Erythroblast (primary cell): ENCODE data around the gene LTC4S.

Experiments used
- GATA1 ChIP-seq: IDR thresholded peaks from 2 replicates; pipeline ENCODE4 v1.6.1; 2011; ENCODE audit warnings: low read depth, mild to moderate bottlenecking, control low read depth, low read length, moderate library complexity
- POLR2A ChIP-seq: IDR thresholded peaks from 2 replicates; pipeline ENCODE4 v1.6.1; 2011; ENCODE audit warnings: mild to moderate bottlenecking, low read length

DNA sequence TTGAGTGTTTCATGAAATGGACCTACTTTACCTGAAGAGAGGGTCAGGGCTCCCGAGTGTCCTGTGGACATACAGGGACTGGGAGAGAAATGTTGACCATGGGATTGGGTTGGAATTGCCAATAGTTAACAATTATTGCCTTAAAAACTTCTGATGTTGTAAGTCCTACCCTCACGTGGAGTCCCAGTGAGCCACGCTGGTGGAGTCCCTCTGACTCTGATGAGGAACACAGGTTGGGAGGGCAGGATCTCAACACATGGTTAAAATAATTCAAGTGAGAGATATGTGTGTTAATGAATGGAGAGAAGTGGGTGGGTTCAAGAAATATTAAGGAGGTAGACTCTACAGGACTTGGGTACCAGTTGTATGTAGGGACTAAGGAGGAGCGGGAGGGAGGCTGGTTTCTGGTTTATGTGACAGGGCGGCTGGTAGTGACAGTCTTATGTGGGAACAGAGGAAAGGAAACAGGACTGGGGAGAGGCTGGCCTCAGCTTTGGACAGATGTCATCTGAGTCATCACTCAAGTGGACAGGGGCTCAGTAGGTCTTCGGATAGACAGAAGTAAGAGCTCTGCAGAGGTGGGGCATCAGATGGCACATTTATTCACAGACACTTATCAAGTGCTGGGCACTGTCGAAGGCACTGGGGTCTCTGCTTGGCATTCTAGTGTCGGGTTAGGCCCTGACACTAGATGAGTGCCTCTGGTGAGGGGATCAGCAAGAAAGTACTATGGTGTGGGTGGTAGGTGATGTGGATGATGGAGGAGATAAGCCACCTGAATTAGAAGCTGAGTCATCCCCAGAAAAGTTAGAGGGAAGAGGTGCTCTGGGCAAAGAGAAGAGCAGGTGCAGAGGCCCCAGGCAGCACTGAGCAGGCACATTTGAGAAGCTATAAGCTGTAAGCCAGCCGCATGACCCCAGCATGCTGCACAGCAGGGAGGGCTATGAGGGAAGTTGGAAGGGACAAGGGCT, 33.9 kb upstream of the LTC4S start:
- TF ChIP-seq POLR2A (no peak), GATA1 (no peak)
